MM.1S (cell line): Measurements from ENCODE around the gene CD40.

Source experiments
- DNase-seq: peaks from one replicate; pipeline ENCODE4 v3.0.0-alpha.2; 2015
- H2AFZ ChIP-seq: fragments of 300-600 bp; sonication (generic); 2 replicates; pipeline ENCODE4 v1.6.0; 2016; ENCODE audit warnings: antibody characterized with exemption, low read length
- H3F3A ChIP-seq: fragments of 300-600 bp; sonication (generic); 2 replicates; pipeline ENCODE4 v1.6.1; 2016; ENCODE audit warnings: mild to moderate bottlenecking, antibody characterized with exemption, low read length, moderate library complexity, mixed read lengths; ENCODE audit not compliant: insufficient read depth
- H3K27ac ChIP-seq: fragments of 300-600 bp; sonication (generic); 2 replicates; pipeline ENCODE4 v1.5.1; 2016; ENCODE audit warnings: mild to moderate bottlenecking, low read length
- H3K27me3 ChIP-seq: fragments of 300-600 bp; sonication (generic); replicated peaks from 2 replicates; pipeline ENCODE4 v1.6.0; 2016; ENCODE audit warnings: low read length; ENCODE audit not compliant: insufficient read depth
- H3K36me3 ChIP-seq: fragments of 300-600 bp; sonication (generic); replicated peaks from 2 replicates; pipeline ENCODE4 v1.6.1; 2016; ENCODE audit warnings: mild to moderate bottlenecking, low read length, mixed read lengths; ENCODE audit not compliant: insufficient read depth
- H3K4me1 ChIP-seq: fragments of 300-600 bp; sonication (generic); 2 replicates; pipeline ENCODE4 v1.6.1; 2016; ENCODE audit warnings: low read length, mixed read lengths
- H3K4me2 ChIP-seq: fragments of 300-600 bp; sonication (generic); 2 replicates; pipeline ENCODE4 v1.6.0; 2016; ENCODE audit warnings: low read depth, low read length
- H3K4me3 ChIP-seq: fragments of 300-600 bp; sonication (generic); 2 replicates; pipeline ENCODE4 v1.5.1; 2016; ENCODE audit warnings: low read length, mixed read lengths
- H3K79me2 ChIP-seq: fragments of 300-600 bp; sonication (generic); 2 replicates; pipeline ENCODE4 v1.6.1; 2016; ENCODE audit warnings: mixed run types, low read length, mixed read lengths
- H3K9ac ChIP-seq: fragments of 300-600 bp; sonication (generic); 2 replicates; pipeline ENCODE4 v1.6.1; 2016; ENCODE audit warnings: low read length, mixed read lengths
- H3K9me2 ChIP-seq: fragments of 300-600 bp; sonication (generic); replicated peaks from 2 replicates; pipeline ENCODE4 v1.6.1; 2016; ENCODE audit warnings: mild to moderate bottlenecking, low read length, mixed read lengths; ENCODE audit not compliant: insufficient read depth
- H3K9me3 ChIP-seq: fragments of 300-600 bp; sonication (generic); replicated peaks from 2 replicates; pipeline ENCODE4 v1.6.1; 2016; ENCODE audit warnings: mild to moderate bottlenecking, low read length, mixed read lengths; ENCODE audit not compliant: insufficient read depth
- H4K20me1 ChIP-seq: fragments of 300-600 bp; sonication (generic); 2 replicates; pipeline ENCODE4 v1.6.1; 2016; ENCODE audit warnings: mild to moderate bottlenecking, low read length, moderate library complexity, mixed read lengths; ENCODE audit not compliant: insufficient read depth
- CTCF ChIP-seq: fragments of 300-600 bp; sonication (generic); IDR thresholded peaks from 2 replicates; pipeline ENCODE4 v1.5.1; 2016; ENCODE audit warnings: antibody characterized with exemption, low read length, mixed read lengths
- EZH2 ChIP-seq: fragments of 300-600 bp; sonication (generic); optimal IDR thresholded peaks from 2 replicates; pipeline ENCODE3; 2017; ENCODE audit warnings: low read depth, mild to moderate bottlenecking, antibody characterized with exemption, low read length, mixed read lengths
- EZH2phosphoT487 ChIP-seq: fragments of 300-600 bp; sonication (generic); IDR thresholded peaks from 2 replicates; pipeline ENCODE4 v1.6.1; 2018; ENCODE audit warnings: antibody characterized with exemption, low read length

The CD40 gene

DNA sequence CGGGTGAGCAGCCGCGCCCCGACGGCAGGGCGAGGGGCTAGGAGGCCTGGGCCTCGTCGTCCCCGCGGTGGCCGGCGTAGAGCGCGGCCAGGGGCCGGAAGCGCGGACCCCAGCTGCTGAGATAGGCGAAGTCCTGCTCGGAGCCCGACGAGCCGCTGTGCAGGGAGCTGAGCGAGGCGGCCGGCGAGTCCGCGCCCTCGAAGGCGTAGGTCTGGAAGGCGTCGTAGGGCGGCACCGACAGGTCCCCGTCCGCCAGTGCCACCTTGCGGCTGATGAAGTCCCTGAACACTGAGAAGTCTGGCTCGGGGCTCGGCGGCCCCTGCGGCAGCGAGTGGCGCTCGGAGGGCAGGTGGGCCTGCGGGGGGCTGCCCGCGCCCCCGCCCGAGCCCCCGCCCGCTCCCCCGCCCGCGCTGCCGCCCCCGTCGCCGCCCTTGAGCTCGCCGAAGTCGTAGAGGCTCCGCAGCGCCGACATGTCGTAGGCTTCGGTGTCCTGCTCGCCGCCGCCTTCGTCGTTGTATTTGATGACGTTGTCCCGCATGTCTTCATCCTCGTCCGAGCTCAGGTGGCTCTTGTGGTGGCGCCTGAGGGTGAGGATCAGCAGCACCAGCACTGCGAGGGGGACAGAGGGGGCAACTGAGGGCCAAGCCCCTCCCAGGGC, 56.5 kb downstream of the CD40 start:
- no peak overlapping the region for H3K4me2 ChIP-seq
- H3K4me1 ChIP-seq: no peaks in the 10 kb centered on the region
- H3K9me3 ChIP-seq: no peaks in the 10 kb centered on the region
- peak; percentile 42 for TF ChIP-seq CTCF
- no peak for TF ChIP-seq EZH2phosphoT487
- H3F3A ChIP-seq: no peaks in the 10 kb centered on the region
- H3K9me2 ChIP-seq: no peaks in the 10 kb centered on the region
- H3K9ac ChIP-seq: no peak overlapping the region
- H3K36me3 ChIP-seq: no peaks in the 10 kb centered on the region
- peak; percentile 52 for DNase-seq
- H2AFZ ChIP-seq: no peak overlapping the region
- H3K4me3 ChIP-seq: no peak overlapping the region
- H4K20me1 ChIP-seq: no peaks in the 10 kb centered on the region
- H3K79me2 ChIP-seq: no peaks in the 10 kb centered on the region
- H3K27ac ChIP-seq: no peak overlapping the region
- peaks cover 95% of the 10 kb centered on the region for H3K27me3 ChIP-seq

- no peaks in the 10 kb centered on the region for H3K9me2 ChIP-seq
Measured at GRCh38 chr20:46175127-46175494, 57.0 kb downstream of the CD40 start.

DNA sequence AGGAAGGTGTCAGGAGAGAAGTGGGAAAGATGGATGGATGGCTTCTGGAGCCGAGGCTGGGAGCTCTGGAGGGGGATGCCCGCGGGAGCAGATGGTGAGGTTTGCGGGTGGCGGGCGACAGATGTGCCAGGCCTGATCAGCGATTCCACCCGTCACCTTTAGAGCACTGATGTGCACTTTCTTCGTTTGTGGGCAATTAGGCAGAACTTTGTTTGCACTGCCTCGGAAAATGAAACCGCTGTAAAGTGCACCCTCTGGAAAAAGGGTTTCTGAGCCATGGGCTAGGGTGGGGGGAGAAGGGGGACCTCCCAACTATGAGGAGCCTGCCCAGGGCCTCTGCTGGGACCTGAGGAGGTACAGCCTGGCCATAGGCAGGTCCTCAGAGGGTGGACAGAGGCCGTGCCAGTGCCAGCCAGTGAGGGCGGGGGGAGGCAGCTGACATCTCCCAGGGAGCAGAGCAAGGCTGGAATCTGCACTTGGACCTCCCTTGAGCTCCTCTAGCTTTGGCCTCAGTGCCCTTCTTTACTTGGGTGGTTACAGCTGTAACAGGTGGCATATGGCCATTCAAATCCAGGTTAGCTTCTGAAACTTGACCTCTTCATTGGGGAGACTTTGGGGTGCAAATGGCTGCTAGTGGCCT, 58.7 kb downstream of the CD40 start:
- Histone ChIP-seq H3K9me2 (no peaks in the 10 kb centered on the region), H3K4me2 (no peak overlapping the region), H3K4me1 (no peaks in the 10 kb centered on the region), H3K36me3 (no peaks in the 10 kb centered on the region), H2AFZ (no peak overlapping the region), H3F3A (no peaks in the 10 kb centered on the region), H3K27me3 (peaks cover 92% of the 10 kb centered on the region), H3K27ac (no peak overlapping the region), H3K79me2 (no peaks in the 10 kb centered on the region), H3K4me3 (no peak overlapping the region), H3K9ac (no peak overlapping the region), H4K20me1 (no peaks in the 10 kb centered on the region), H3K9me3 (no peaks in the 10 kb centered on the region)
- DNase-seq: no peak
- TF ChIP-seq CTCF: no peak
- no peak for TF ChIP-seq EZH2
- TF ChIP-seq EZH2phosphoT487: no peak

More at GRCh38 chr20:46175127-46175494, 57.0 kb downstream of the CD40 start:
- Histone ChIP-seq H4K20me1 (no peaks in the 10 kb centered on the region), H3K27me3 (peaks cover 95% of the 10 kb centered on the region), H2AFZ (no peak overlapping the region), H3K9ac (no peak overlapping the region), H3K36me3 (no peaks in the 10 kb centered on the region), H3K27ac (no peak overlapping the region), H3F3A (no peaks in the 10 kb centered on the region), H3K4me3 (no peak overlapping the region), H3K4me1 (no peaks in the 10 kb centered on the region), H3K79me2 (no peaks in the 10 kb centered on the region), H3K4me2 (no peak overlapping the region), H3K9me3 (no peaks in the 10 kb centered on the region)
- no peak for DNase-seq
- TF ChIP-seq EZH2 (no peak), EZH2phosphoT487 (no peak), CTCF (no peak)
